Natural killer cell treated with Interleukin-12 subunit alpha and Interleukin-12 subunit beta and Interleukin-15 and Interleukin-18, amount 100 ng/mL, for 72 hours (primary cell): Measurements from ENCODE around the gene CCDC184. TPM values are rescaled to one million over a fixed set of nuclear protein-coding genes. Genes with fewer than 3 reads are reported as not detected.
"Not testable (repeated sequence)": the region's sequence is repeated elsewhere in the genome, so short reads cannot be mapped to it uniquely, and the experiment has no call there.

Source experiments
- ATAC-seq, 2 donors: fragments of 150-1000 bp; cut with Tn5 transposase in 1 of 2; sonication (Bioruptor Pico), chemical (Tn5 transposase) in 1 of 2; 2 replicates each; pipeline ENCODE4 v1.10.0; 2021
- DNase-seq: peaks from one replicate; pipeline ENCODE4 v3.0.0; 2022; ENCODE audit warnings: low spot score
- H3K27ac Mint-ChIP-seq, 2 donors: 1 replicate in 1 of 2; 2 replicates in 1 of 2; pipeline ENCODE4 v1.8.0; 2022; ENCODE audit warnings: mixed read lengths in 2 of 2, mild to moderate bottlenecking in 1 of 2, moderate library complexity in 1 of 2
- H3K27me3 Mint-ChIP-seq, 2 donors: 1 replicate in 1 of 2; 2 replicates in 1 of 2; pipeline ENCODE4 v1.8.0; 2022; ENCODE audit warnings: mixed read lengths in 2 of 2
- H3K36me3 Mint-ChIP-seq: one replicate; pipeline ENCODE4 v1.8.0; 2022; ENCODE audit warnings: mixed read lengths
- H3K4me1 Mint-ChIP-seq, 2 donors: 1 replicate in 1 of 2; 2 replicates in 1 of 2; pipeline ENCODE4 v1.8.0; 2022; ENCODE audit warnings: low read depth in 2 of 2, mixed read lengths in 2 of 2, mild to moderate bottlenecking in 1 of 2
- H3K4me3 Mint-ChIP-seq: one replicate; pipeline ENCODE4 v1.8.0; 2022; ENCODE audit warnings: mixed read lengths
- H3K9me3 Mint-ChIP-seq: 2 replicates; pipeline ENCODE4 v1.8.0; 2022; ENCODE audit warnings: mixed read lengths
- total RNA-seq, 2 donors: library from RNA; stranded (reverse); gene quantifications; one replicate each; pipeline ENCODE4 v1.2.3, GENCODE V29; 2022

CCDC184 gene
- total RNA-seq, result under 1 TPM in 1 of 2 donors, not detected in 1; 0.86 TPM

- ATAC-seq, result peak; percentile 85 to 87
- Mint-ChIP-seq H3K9me3 (no peaks in the 10 kb centered on the region), H3K4me3 (peak within 1 kb of the TSS; percentile 90), H3K27me3 (peaks cover 41 to 60% of the 10 kb centered on the region in 2 donors), H3K36me3 (no peaks in the 10 kb centered on the region), H3K27ac (peak within 1 kb of the TSS in 1 of 2 donors; percentile 36), H3K4me1 (peaks cover 5 to 15% of the 10 kb centered on the region in 2 donors)
- peak; percentile 83 for DNase-seq
These were observed at the start of gene CCDC184 for GRCh38 chr12:48183091-48183875. CCDC184 (plus strand) TSS chr12:48183644; CDS start chr12:48184123, 479 bp downstream.

GRCh38 chr12:48135027-48135426 lies 48.4 kb upstream of the CCDC184 start:
- DNase-seq, result no peak

GRCh38 chr12:48142818-48143674 lies 40.4 kb upstream of the CCDC184 start:
- peaks cover 10% of the 10 kb centered on the region for H3K36me3 Mint-ChIP-seq
- no peaks in the 10 kb centered on the region for H3K27me3 Mint-ChIP-seq
- H3K4me1 Mint-ChIP-seq, result no peaks in the 10 kb centered on the region
- peak overlapping the region in 1 of 2 donors; percentile 7 for H3K27ac Mint-ChIP-seq
- no peaks in the 10 kb centered on the region for H3K9me3 Mint-ChIP-seq
- no peak overlapping the region for H3K4me3 Mint-ChIP-seq
- ATAC-seq, result no peak
- DNase-seq, result no peak

More at GRCh38 chr12:48135027-48135426, 48.4 kb upstream of the CCDC184 start:
- ATAC-seq, result no peak
- peaks cover 4% of the 10 kb centered on the region for H3K36me3 Mint-ChIP-seq
- H3K4me1 Mint-ChIP-seq, result no peaks in the 10 kb centered on the region
- no peaks in the 10 kb centered on the region for H3K27me3 Mint-ChIP-seq
- H3K27ac Mint-ChIP-seq, result no peak overlapping the region
- H3K4me3 Mint-ChIP-seq, result no peak overlapping the region
- no peaks in the 10 kb centered on the region for H3K9me3 Mint-ChIP-seq

GRCh38 chr12:48143898-48144297 lies 39.5 kb upstream of the CCDC184 start:
- no peak overlapping the region for H3K4me3 Mint-ChIP-seq
- H3K36me3 Mint-ChIP-seq, result peaks cover 12% of the 10 kb centered on the region
- ATAC-seq, result no peak
- H3K9me3 Mint-ChIP-seq, result no peaks in the 10 kb centered on the region
- no peaks in the 10 kb centered on the region for H3K27me3 Mint-ChIP-seq
- peak overlapping the region in 1 of 2 donors; percentile 7 for H3K27ac Mint-ChIP-seq
- no peaks in the 10 kb centered on the region for H3K4me1 Mint-ChIP-seq
- DNase-seq, result no peak

GRCh38 chr12:48145981-48146380 lies 37.5 kb upstream of the CCDC184 start:
- DNase-seq (no peak), ATAC-seq (no peak)
- Mint-ChIP-seq H3K36me3 (peaks cover 26% of the 10 kb centered on the region), H3K27ac (no peak overlapping the region), H3K4me1 (peaks cover 0 to 6% of the 10 kb centered on the region in 2 donors), H3K4me3 (no peak overlapping the region), H3K27me3 (no peaks in the 10 kb centered on the region), H3K9me3 (no peaks in the 10 kb centered on the region)

GRCh38 chr12:48151103-48151771 lies 32.2 kb upstream of the CCDC184 start:
- Mint-ChIP-seq H3K27ac (no peak overlapping the region), H3K9me3 (no peaks in the 10 kb centered on the region), H3K36me3 (peaks cover 20% of the 10 kb centered on the region), H3K4me1 (peaks cover 9 to 34% of the 10 kb centered on the region in 2 donors), H3K4me3 (no peak overlapping the region), H3K27me3 (no peaks in the 10 kb centered on the region)
- DNase-seq (no peak), ATAC-seq (no peak)

GRCh38 chr12:48155786-48156185 lies 27.7 kb upstream of the CCDC184 start:
- not testable (repeated sequence) for H3K27me3 Mint-ChIP-seq, H3K9me3 Mint-ChIP-seq, H3K36me3 Mint-ChIP-seq, H3K4me3 Mint-ChIP-seq, DNase-seq, ATAC-seq
- Mint-ChIP-seq H3K4me1 (peaks cover 20 to 45% of the 10 kb centered on the region in 2 donors), H3K27ac (peak overlapping the region in 1 of 2 donors; percentile 97)

GRCh38 chr12:48156652-48157017 lies 26.8 kb upstream of the CCDC184 start:
- no peaks in the 10 kb centered on the region for H3K36me3 Mint-ChIP-seq
- H3K4me1 Mint-ChIP-seq, result peaks cover 20 to 40% of the 10 kb centered on the region in 2 donors
- DNase-seq, result no peak
- no peak for ATAC-seq
- peak overlapping the region; percentile 86 to 97 for H3K27ac Mint-ChIP-seq
- H3K27me3 Mint-ChIP-seq, result peaks cover 0 to 4% of the 10 kb centered on the region in 2 donors
- peak overlapping the region; percentile 92 for H3K4me3 Mint-ChIP-seq
- H3K9me3 Mint-ChIP-seq, result no peaks in the 10 kb centered on the region

GRCh38 chr12:48157018-48157888 lies 26.2 kb upstream of the CCDC184 start, which contains the start of gene ASB8:
ASB8 (minus strand) TSS chr12:48157515; CDS start chr12:48153496, 4,019 bp downstream.
- Mint-ChIP-seq H3K27ac (peak within 1 kb of the TSS; percentile 86 to 97), H3K4me3 (peak within 1 kb of the TSS; percentile 92), H3K27me3 (peaks cover 0 to 4% of the 10 kb centered on the region in 2 donors), H3K36me3 (no peaks in the 10 kb centered on the region), H3K9me3 (no peaks in the 10 kb centered on the region), H3K4me1 (peaks cover 20 to 34% of the 10 kb centered on the region in 2 donors)
- DNase-seq (peak; percentile 99), ATAC-seq (peak; percentile 96 to 97)

- Mint-ChIP-seq H3K9me3 (no peaks in the 10 kb centered on the region), H3K4me1 (peaks cover 18 to 28% of the 10 kb centered on the region in 2 donors), H3K4me3 (peak overlapping the region; percentile 92), H3K36me3 (no peaks in the 10 kb centered on the region), H3K27me3 (peaks cover under 1 to 4% of the 10 kb centered on the region in 2 donors), H3K27ac (peak overlapping the region; percentile 86 to 97)
- ATAC-seq (no peak), DNase-seq (no peak)
These were observed 25.5 kb upstream of the CCDC184 start for GRCh38 chr12:48157889-48158370.

- DNase-seq, result no peak
- Mint-ChIP-seq H3K27ac (no peak overlapping the region), H3K36me3 (no peaks in the 10 kb centered on the region), H3K27me3 (peaks cover 4 to 10% of the 10 kb centered on the region in 2 donors), H3K9me3 (no peaks in the 10 kb centered on the region), H3K4me1 (peaks cover 11 to 16% of the 10 kb centered on the region in 2 donors), H3K4me3 (no peak overlapping the region)
- no peak for ATAC-seq
These were observed 23.4 kb upstream of the CCDC184 start for GRCh38 chr12:48160046-48160445.

GRCh38 chr12:48160807-48161206 lies 22.6 kb upstream of the CCDC184 start:
- H3K9me3 Mint-ChIP-seq, result no peaks in the 10 kb centered on the region
- H3K36me3 Mint-ChIP-seq, result no peaks in the 10 kb centered on the region
- no peak overlapping the region for H3K27ac Mint-ChIP-seq

More at GRCh38 chr12:48160807-48161206, 22.6 kb upstream of the CCDC184 start:
- Mint-ChIP-seq H3K4me1 (peaks cover 11 to 16% of the 10 kb centered on the region in 2 donors), H3K4me3 (no peak overlapping the region), H3K27me3 (peaks cover 8 to 18% of the 10 kb centered on the region in 2 donors)
- no peak for DNase-seq
- ATAC-seq, result no peak
